GM23338 (cell line): Measurements from ENCODE around the gene OR8G1.

Source experiments
- CREB1 ChIP-seq: fragments of 250-450 bp; sonication (Bioruptor Pico); IDR thresholded peaks from 2 replicates; pipeline ENCODE4 v1.5.0; 2020; ENCODE audit warnings: low read depth, mild to moderate bottlenecking, moderate library complexity
- EZH2 ChIP-seq: fragments of 200-600 bp; sonication (generic); IDR thresholded peaks from one replicate; pipeline ENCODE4 v1.8.0; 2017; ENCODE audit warnings: antibody characterized with exemption, mild to moderate bottlenecking, low read depth; ENCODE audit not compliant: unreplicated experiment
- NANOG ChIP-seq: IDR thresholded peaks from 2 replicates; pipeline ENCODE4 v1.6.1; 2016; ENCODE audit warnings: antibody characterized with exemption, borderline replicate concordance
- TF ChIP-seq, protein P1 (sequence below), 2 experiments: fragments of 200-600 bp in 1 of 2; sonication (generic) in 1 of 2; conservative IDR thresholded peaks; 2 replicates each; pipeline versions ENCODE4 v1.5.1 to v1.6.1; 2016 to 2017; ENCODE audit warnings: antibody characterized with exemption in 2 of 2, low read depth in 2 of 2, mild to moderate bottlenecking in 2 of 2, moderate library complexity in 1 of 2

DNA sequence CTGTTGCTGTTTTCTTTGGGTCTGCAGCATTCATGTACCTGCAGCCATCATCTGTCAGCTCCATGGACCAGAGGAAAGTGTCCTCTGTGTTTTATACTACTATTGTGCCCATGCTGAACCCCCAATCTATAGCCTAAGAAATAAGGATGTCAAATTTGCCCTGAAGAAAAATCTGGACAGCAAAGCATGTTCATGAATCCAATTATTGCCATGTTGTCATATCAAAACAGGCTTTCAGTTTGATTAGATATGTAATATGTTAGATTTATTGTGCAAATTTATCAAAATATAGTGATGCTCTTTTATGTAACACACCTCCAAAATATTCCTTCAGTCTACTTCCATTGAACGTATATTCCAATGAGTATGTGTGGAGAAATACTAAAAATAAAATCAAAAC, 15.4 kb upstream of the OR8G1 start:
- no peak for TF ChIP-seq EZH2
- TF ChIP-seq, protein P1, sequence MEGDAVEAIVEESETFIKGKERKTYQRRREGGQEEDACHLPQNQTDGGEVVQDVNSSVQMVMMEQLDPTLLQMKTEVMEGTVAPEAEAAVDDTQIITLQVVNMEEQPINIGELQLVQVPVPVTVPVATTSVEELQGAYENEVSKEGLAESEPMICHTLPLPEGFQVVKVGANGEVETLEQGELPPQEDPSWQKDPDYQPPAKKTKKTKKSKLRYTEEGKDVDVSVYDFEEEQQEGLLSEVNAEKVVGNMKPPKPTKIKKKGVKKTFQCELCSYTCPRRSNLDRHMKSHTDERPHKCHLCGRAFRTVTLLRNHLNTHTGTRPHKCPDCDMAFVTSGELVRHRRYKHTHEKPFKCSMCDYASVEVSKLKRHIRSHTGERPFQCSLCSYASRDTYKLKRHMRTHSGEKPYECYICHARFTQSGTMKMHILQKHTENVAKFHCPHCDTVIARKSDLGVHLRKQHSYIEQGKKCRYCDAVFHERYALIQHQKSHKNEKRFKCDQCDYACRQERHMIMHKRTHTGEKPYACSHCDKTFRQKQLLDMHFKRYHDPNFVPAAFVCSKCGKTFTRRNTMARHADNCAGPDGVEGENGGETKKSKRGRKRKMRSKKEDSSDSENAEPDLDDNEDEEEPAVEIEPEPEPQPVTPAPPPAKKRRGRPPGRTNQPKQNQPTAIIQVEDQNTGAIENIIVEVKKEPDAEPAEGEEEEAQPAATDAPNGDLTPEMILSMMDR (conservative IDR thresholded peaks at IDR 0.05; ENCODE audit: low read depth in 2 of 2), result no peak
- TF ChIP-seq CREB1, result no peak
- TF ChIP-seq NANOG, result no peak
